HG03060 (cell line): Measurements from ENCODE around the gene PCDHA7.
"Not testable (repeated sequence)": the region's sequence is repeated elsewhere in the genome, so short reads cannot be mapped to it uniquely, and the experiment has no call there.

Experiments used
- ATAC-seq: cut with Tn5 transposase; IDR thresholded peaks from one replicate; pipeline ENCODE4 v1.9.1; 2021; ENCODE audit warnings: low read depth, moderate number of reproducible peaks; ENCODE audit not compliant: unreplicated experiment

The PCDHA7 gene

GRCh38 chr5:140821375-140822280 lies 12.4 kb upstream of the PCDHA7 start, which contains the start of gene PCDHA5:
PCDHA5 (plus strand) TSS chr5:140821613.
- ATAC-seq, result no peak

- ATAC-seq, result no peak
These were observed 11.8 kb upstream of the PCDHA7 start for GRCh38 chr5:140822281-140822629.

- not testable (repeated sequence) for ATAC-seq
These were observed 11.1 kb upstream of the PCDHA7 start for GRCh38 chr5:140822969-140823368.

- ATAC-seq, result no peak
These were observed 10.6 kb upstream of the PCDHA7 start for GRCh38 chr5:140823475-140823874.

- no peak for ATAC-seq
These were observed 6.2 kb upstream of the PCDHA7 start, which contains the start of gene PCDHA6 for GRCh38 chr5:140827704-140828361. PCDHA6 (plus strand) TSS chr5:140827960; CDS start chr5:140828092, 132 bp downstream.

GRCh38 chr5:140828362-140828737 lies 5.7 kb upstream of the PCDHA7 start:
- ATAC-seq, result no peak

GRCh38 chr5:140829511-140830501 lies 4.3 kb upstream of the PCDHA7 start:
- ATAC-seq, result not testable (repeated sequence)

- ATAC-seq, result not testable (repeated sequence)
These were observed 455 bp downstream of the PCDHA7 start for GRCh38 chr5:140834439-140835008.

GRCh38 chr5:140835622-140836510 lies 1.8 kb downstream of the PCDHA7 start:
- no peak for ATAC-seq

GRCh38 chr5:140840978-140841962 lies 7.2 kb downstream of the PCDHA7 start, which contains the start of gene PCDHA8:
PCDHA8 (plus strand) TSS chr5:140841187; CDS start chr5:140841322, 135 bp downstream.
- no peak for ATAC-seq

- no peak for ATAC-seq
These were observed 9.0 kb downstream of the PCDHA7 start for GRCh38 chr5:140842798-140843733.

GRCh38 chr5:140848139-140849102 lies 14.4 kb downstream of the PCDHA7 start, which contains the start of gene PCDHA9:
PCDHA9 (plus strand) TSS chr5:140848382; CDS start chr5:140848496, 114 bp downstream.
- ATAC-seq, result not testable (repeated sequence)

- ATAC-seq, result not testable (repeated sequence)
These were observed 16.0 kb downstream of the PCDHA7 start for GRCh38 chr5:140849831-140850634.

GRCh38 chr5:140855772-140856674 lies 22.0 kb downstream of the PCDHA7 start, which contains the start of gene PCDHA10:
PCDHA10 (plus strand) TSS chr5:140855897; CDS start chr5:140856049, 152 bp downstream.
- no peak for ATAC-seq
